LoVo (cell line): ENCODE data around the gene ZBTB32.

Experiments used
- DNase-seq: peaks from one replicate; pipeline ENCODE4 v3.0.0-alpha.2; 2016; ENCODE audit warnings: low spot score

The ZBTB32 gene

GRCh38 chr19:35753634-35754369 lies 49.4 kb downstream of the ZBTB32 start:
- DNase-seq = no peak

DNA sequence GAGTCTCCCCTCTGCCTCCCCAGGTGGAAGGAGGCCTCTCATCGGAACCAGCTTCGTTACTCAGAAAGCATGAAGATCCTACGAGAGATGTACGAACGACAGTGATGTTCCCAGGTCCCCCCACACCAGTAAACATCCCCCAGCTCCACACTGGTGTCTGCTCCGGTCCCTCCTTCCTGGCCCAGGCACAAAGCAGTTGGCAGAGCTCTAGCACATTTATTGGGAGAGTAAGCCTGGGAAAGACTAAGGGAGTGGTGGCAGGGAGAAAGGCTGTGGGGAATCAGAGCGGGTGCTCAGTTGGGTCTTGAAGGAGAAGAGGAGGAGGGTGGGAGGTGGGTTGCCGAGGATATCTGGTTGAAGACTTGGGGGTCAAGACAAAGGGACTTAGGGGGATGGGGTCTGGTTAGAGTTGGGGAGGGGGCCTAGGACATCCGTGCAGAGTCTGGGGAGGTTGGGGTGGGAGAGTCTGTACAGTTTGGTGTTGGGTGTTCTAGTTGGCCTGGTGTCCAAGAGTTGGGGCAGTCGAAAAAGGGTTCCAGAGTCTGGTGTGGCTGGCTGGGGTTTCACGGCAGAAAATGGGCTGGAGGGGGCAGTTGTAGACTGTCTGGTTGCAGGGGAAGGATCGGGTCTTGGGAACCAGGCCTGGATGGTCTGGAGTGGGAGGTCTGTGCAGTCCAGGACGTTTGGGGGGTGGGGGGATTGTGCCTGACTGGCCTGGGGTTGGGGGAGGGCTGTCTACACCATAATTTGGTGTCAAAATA lies 50.2 kb downstream of the ZBTB32 start:
- DNase-seq = no peak

GRCh38 chr19:35755131-35755549 lies 50.8 kb downstream of the ZBTB32 start:
- no peak for DNase-seq

GRCh38 chr19:35755550-35756376 lies 51.4 kb downstream of the ZBTB32 start:
- no peak for DNase-seq

- no peak for DNase-seq
These were observed 52.2 kb downstream of the ZBTB32 start, which contains the start of gene HSPB6 for GRCh38 chr19:35756377-35757230. TSS of gene HSPB6 (minus strand) at chr19:35757029. CDS start at chr19:35757008, 21 bp downstream.

DNA sequence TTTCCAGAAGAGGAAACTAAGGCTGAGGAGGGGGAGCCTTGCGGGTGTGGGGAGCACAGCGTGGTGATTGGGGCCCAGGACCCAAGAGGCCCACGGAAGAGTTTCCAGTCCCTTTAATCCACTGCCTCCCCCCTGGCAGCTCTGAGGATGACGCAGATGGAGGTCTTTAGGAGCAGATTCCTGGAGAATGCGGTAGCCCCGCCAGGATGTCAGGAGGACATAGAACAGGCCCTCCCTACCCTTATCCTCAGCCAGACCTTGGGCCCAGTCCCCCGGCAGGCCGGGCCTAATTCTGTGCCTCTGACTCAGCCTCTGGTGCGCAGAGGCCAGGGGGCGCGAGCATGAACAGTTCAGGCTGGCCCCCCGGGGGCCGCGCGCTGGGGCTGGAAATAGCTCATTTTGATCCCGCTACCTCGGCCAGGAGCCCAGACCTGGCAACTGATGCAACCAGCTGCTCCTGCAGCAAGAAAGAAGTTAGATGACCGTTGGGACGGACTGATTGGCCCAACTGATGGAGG lies 52.9 kb downstream of the ZBTB32 start:
- DNase-seq = no peak

- peak; percentile 98 for DNase-seq
These were observed 53.6 kb downstream of the ZBTB32 start, which contains the start of gene PROSER3 for GRCh38 chr19:35757749-35758608. TSS of gene PROSER3 (plus strand) at chr19:35758176. CDS start at chr19:35758216, 40 bp downstream.

GRCh38 chr19:35759697-35760096 lies 55.3 kb downstream of the ZBTB32 start:
- DNase-seq = no peak

GRCh38 chr19:35760711-35761349 lies 56.5 kb downstream of the ZBTB32 start:
- DNase-seq = no peak

DNA sequence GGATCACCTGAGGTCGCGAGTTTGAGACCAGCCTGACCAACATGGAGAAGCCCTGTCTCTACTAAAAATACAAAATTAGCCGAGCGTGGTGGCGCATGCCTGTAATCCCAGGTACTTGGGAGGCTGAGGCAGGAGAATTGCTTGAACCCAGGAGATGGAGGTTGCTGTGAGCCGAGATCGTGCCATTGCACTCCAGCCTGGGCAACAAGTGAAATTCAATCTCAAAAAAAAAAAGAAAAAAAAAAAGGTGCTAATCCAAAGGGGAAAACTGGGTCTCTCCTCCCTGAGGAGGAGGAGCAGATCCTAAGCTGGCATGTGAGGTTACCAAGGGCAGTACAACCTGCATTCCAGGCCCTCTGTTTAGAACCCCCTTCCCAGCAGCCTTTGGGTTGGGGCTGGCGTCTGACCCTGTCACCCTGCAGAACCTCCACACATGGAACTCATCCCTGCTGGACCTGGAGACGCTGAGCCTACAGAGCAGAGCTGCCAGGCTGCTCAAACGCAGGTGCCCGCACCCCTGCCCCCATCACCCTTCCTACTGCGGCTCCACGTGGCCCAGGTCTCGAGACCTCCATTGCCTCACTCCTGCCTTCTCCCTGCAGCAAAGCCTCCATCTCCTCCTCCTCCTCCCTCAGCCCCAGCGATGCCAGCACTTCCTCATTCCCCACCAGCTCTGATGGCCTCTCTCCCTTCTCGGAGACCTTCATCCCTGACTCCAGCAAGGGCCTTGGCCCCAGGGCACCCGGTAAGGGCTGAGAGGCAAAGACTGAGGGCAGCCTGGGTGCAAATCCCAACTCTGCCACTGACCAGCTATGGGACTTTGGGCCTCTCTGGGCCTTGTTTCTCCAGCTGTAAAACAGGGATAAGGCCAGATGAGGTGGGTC lies 60.3 kb downstream of the ZBTB32 start:
- DNase-seq = no peak
